HepG2 (cell line): Measurements from ENCODE around the gene NOP14.

ENCODE experiments used
- CREB1 ChIP-seq, 2 experiments: fragments of 450-650 bp in 1 of 2; IDR thresholded peaks; 2 replicates each; pipeline ENCODE4 v1.6.1; 2016 to 2017; ENCODE audit warnings: control low read depth in 1 of 2, mild to moderate bottlenecking in 1 of 2, missing compliant biosample characterization in 1 of 2, missing genetic modification characterization in 1 of 2
- E2F1 ChIP-seq: sonication (generic); formaldehyde crosslinking; IDR thresholded peaks from 2 replicates; pipeline ENCODE4 v1.5.0; 2020; ENCODE audit warnings: missing genetic modification reagents
- FOXP4 ChIP-seq: sonication (generic); formaldehyde crosslinking; IDR thresholded peaks from 2 replicates; pipeline ENCODE4 v1.4.0; 2020; ENCODE audit warnings: missing genetic modification reagents
- RBM22 ChIP-seq: fragments of 200-400 bp; formaldehyde crosslinking; optimal IDR thresholded peaks from 2 replicates; pipeline ENCODE3; 2017; ENCODE audit warnings: mild to moderate bottlenecking, low read length, moderate library complexity

- TF ChIP-seq FOXP4 (CRISPR knock-in tag) (no peak), E2F1 (no peak), CREB1 (IDR thresholded peaks at IDR 0.05) (no peak), CREB1 (CRISPR knock-in tag; IDR thresholded peaks at IDR 0.05) (no peak), RBM22 (no peak)
Measured at GRCh38 chr4:2905544-2905943, 57.7 kb downstream of the NOP14 start.
